OCI-LY7 (cell line): ENCODE data around the gene PPP1R9B.

Experiments
- EZH2phosphoT487 ChIP-seq: fragments of 200-600 bp; sonication (generic); IDR thresholded peaks from 2 replicates; pipeline ENCODE4 v1.6.1; 2018; ENCODE audit warnings: low read depth, borderline replicate concordance, mild to moderate bottlenecking, mixed run types, antibody characterized with exemption, low read length, moderate library complexity, mixed read lengths
- TF ChIP-seq, protein P1 (sequence below): fragments of 200-600 bp; sonication (generic); conservative IDR thresholded peaks from 2 replicates; pipeline ENCODE4 v1.5.1; 2014; ENCODE audit warnings: mild to moderate bottlenecking, antibody characterized with exemption, low read length, moderate library complexity, mixed read lengths

DNA sequence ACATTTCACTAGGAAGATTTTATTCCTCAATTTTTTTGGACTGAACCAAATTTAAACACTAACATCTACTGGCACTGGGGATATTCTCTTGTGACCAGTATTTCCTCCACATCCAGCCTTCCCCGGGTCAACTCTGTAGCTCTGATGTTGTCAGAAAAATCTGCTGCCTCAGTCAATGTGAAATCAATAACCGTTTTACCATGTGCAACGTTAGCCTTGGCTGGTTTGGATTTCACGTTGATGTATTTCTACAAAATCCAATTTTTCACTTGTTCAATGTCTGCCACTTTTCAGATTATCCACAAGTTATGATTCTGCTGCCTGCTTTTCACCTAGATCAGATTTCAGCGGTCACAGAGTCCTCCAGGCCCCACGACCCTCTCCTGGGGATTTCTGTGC, 22.5 kb upstream of the PPP1R9B start:
- TF ChIP-seq, protein P1, sequence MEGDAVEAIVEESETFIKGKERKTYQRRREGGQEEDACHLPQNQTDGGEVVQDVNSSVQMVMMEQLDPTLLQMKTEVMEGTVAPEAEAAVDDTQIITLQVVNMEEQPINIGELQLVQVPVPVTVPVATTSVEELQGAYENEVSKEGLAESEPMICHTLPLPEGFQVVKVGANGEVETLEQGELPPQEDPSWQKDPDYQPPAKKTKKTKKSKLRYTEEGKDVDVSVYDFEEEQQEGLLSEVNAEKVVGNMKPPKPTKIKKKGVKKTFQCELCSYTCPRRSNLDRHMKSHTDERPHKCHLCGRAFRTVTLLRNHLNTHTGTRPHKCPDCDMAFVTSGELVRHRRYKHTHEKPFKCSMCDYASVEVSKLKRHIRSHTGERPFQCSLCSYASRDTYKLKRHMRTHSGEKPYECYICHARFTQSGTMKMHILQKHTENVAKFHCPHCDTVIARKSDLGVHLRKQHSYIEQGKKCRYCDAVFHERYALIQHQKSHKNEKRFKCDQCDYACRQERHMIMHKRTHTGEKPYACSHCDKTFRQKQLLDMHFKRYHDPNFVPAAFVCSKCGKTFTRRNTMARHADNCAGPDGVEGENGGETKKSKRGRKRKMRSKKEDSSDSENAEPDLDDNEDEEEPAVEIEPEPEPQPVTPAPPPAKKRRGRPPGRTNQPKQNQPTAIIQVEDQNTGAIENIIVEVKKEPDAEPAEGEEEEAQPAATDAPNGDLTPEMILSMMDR, result no peak
- TF ChIP-seq EZH2phosphoT487, result no peak
